Chondrocyte (in vitro differentiated cells): ENCODE data around the gene AFAP1. TPM values are rescaled to one million over a fixed set of nuclear protein-coding genes. Genes with fewer than 3 reads are reported as not detected.

Source experiments
- DNase-seq: peaks from one replicate; pipeline ENCODE4 v3.0.0; 2021; ENCODE audit warnings: mixed read lengths, low spot score
- H3K27ac Mint-ChIP-seq: one replicate; pipeline ENCODE4 v1.8.0; 2021; ENCODE audit warnings: mild to moderate bottlenecking, moderate library complexity, mixed read lengths; ENCODE audit not compliant: unreplicated experiment
- H3K27me3 Mint-ChIP-seq: 2 replicates; pipeline ENCODE4 v1.8.0; 2021; ENCODE audit warnings: low read depth, mixed read lengths
- H3K36me3 Mint-ChIP-seq: 2 replicates; pipeline ENCODE4 v1.8.0; 2021; ENCODE audit warnings: low read depth, mixed read lengths
- H3K4me1 Mint-ChIP-seq: 2 replicates; pipeline ENCODE4 v1.8.0; 2021; ENCODE audit warnings: low read depth, mild to moderate bottlenecking, mixed read lengths
- H3K4me3 Mint-ChIP-seq: one replicate; pipeline ENCODE4 v1.8.0; 2021; ENCODE audit warnings: mild to moderate bottlenecking, moderate library complexity, mixed read lengths; ENCODE audit not compliant: unreplicated experiment
- H3K9me3 Mint-ChIP-seq: 2 replicates; pipeline ENCODE4 v1.8.0; 2021; ENCODE audit warnings: low read depth, mixed read lengths
- total RNA-seq: library from RNA; stranded (reverse); gene quantifications from 3 replicates; pipeline ENCODE4 v1.2.1, GENCODE V29; 2021
- TF ChIP-seq, protein P1 (sequence below): fragments of 200-600 bp; sonication (generic); IDR thresholded peaks from 2 replicates; pipeline ENCODE4 v1.5.0; 2021; ENCODE audit warnings: antibody characterized with exemption, mild to moderate bottlenecking, moderate library complexity

AFAP1 gene
- total RNA-seq, 1 donor from 2014 or later, result 118 TPM

DNA sequence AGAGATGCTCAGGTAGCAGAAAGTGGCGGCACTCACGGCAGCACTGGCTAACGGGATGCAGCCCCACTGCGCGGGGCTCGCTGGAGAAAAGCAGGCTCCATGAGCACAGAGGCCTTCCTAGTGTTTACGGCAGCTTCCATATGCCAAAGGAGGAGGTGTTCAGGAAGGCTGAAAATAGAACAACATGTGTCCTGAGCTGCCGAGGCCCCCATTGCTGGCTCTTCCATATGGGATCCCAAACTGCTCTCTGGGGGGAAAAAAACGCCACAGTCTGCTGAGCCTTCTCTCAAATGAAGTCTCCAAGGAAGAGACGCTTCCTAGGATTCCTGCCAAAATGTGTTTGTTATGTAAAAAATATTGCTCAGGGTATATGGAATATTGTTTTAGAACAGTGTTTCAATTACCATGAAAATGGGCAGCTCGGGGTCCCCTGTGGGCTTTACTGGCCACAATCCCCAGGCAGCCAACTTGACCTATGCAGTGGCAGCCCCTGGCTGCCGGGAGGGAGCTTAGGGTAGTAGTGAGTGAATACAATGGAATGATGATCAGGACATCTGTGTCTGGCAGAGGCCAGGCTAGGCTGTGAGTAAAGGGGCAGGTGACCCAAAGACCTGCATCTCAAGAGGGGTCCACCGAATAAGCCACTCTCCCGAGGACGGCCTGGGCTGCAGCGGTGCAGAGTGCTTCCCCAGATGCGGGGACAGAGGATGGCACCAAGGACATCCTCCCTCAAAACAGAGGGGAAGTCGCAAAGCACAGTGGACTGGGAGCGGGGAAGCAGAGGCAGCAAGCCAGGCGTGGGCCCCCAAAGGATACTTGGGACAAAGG lies 170.1 kb downstream of the AFAP1 start:
- Mint-ChIP-seq H3K9me3 (no peaks in the 10 kb centered on the region), H3K27me3 (no peaks in the 10 kb centered on the region), H3K4me1 (no peaks in the 10 kb centered on the region), H3K4me3 (no peak overlapping the region), H3K36me3 (peaks cover 58% of the 10 kb centered on the region), H3K27ac (peak overlapping the region; percentile 27)
- DNase-seq, result peak; percentile 88
- TF ChIP-seq, protein P1, sequence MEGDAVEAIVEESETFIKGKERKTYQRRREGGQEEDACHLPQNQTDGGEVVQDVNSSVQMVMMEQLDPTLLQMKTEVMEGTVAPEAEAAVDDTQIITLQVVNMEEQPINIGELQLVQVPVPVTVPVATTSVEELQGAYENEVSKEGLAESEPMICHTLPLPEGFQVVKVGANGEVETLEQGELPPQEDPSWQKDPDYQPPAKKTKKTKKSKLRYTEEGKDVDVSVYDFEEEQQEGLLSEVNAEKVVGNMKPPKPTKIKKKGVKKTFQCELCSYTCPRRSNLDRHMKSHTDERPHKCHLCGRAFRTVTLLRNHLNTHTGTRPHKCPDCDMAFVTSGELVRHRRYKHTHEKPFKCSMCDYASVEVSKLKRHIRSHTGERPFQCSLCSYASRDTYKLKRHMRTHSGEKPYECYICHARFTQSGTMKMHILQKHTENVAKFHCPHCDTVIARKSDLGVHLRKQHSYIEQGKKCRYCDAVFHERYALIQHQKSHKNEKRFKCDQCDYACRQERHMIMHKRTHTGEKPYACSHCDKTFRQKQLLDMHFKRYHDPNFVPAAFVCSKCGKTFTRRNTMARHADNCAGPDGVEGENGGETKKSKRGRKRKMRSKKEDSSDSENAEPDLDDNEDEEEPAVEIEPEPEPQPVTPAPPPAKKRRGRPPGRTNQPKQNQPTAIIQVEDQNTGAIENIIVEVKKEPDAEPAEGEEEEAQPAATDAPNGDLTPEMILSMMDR, result no peak

DNA sequence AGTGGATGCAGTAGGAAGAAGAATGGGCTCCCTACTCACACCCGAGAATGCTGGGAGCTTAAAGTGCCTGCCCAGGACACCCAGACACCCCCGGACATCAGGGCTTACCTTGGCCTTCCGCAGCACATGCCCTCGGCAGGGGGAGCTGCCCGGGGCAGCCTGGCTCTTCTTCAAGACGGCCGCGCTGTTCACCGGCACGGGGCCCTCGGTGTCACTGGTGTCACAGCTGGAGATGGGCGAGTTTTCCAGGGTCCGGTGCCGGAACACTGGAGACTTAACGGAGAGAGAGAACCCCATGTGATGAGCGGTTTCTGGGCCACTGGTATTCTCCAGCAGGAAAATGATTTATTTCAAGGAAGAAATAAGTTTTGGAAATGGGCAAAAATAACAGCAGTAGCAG lies 170.9 kb downstream of the AFAP1 start:
- Mint-ChIP-seq H3K36me3 (peaks cover 52% of the 10 kb centered on the region), H3K27me3 (no peaks in the 10 kb centered on the region), H3K4me1 (peaks cover 7% of the 10 kb centered on the region), H3K4me3 (no peak overlapping the region), H3K27ac (no peak overlapping the region), H3K9me3 (no peaks in the 10 kb centered on the region)
- TF ChIP-seq, protein P1, result no peak
- DNase-seq, result peak; percentile 68

DNA sequence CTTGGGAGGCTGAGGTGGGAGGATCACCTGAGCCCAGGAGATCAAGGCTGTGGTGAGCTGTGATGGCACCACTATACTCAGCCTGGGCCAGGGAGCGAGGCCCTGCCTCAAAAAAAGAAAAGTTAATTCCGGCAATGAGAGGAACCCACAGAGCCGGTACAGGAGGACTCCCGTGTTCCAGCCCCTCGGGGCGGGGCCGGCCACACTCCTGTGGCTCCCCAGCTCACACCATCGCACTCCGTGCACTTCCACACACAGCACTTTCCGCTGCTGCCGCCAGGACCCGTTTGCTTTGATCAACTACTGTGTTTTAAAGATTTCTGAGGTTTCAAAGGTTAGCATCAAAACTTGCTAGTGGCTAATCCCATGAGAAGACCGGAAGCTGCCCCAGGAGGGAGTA lies 171.7 kb downstream of the AFAP1 start:
- no peak overlapping the region for H3K4me3 Mint-ChIP-seq
- TF ChIP-seq, protein P1, result no peak
- H3K27ac Mint-ChIP-seq, result no peak overlapping the region
- peak; percentile 68 for DNase-seq
- no peaks in the 10 kb centered on the region for H3K9me3 Mint-ChIP-seq
- peaks cover 8% of the 10 kb centered on the region for H3K4me1 Mint-ChIP-seq
- peaks cover 50% of the 10 kb centered on the region for H3K36me3 Mint-ChIP-seq
- H3K27me3 Mint-ChIP-seq, result no peaks in the 10 kb centered on the region

DNA sequence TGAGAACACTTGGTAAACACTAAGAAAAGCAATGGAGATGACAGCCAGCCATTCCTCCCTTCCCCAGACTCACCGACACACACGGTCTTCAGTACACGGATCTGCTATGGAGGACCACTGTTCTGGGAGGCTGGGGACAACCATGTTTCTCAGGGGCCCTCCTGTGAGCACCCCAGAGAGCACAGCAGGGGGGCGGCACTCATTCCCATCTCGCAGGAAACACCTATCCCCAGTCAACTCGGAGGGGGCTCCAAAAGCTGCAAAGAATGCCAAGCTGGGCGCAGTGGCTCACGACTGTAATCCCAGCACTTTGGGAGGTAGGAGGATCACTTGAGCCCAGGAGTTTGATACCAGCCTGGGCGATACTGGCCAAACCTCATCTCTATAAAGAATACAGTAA lies 172.1 kb downstream of the AFAP1 start:
- DNase-seq, result peak; percentile 72
- H3K4me1 Mint-ChIP-seq, result peaks cover 8% of the 10 kb centered on the region
- no peaks in the 10 kb centered on the region for H3K9me3 Mint-ChIP-seq
- H3K27me3 Mint-ChIP-seq, result no peaks in the 10 kb centered on the region
- TF ChIP-seq, protein P1, result no peak
- no peak overlapping the region for H3K27ac Mint-ChIP-seq
- H3K4me3 Mint-ChIP-seq, result no peak overlapping the region
- H3K36me3 Mint-ChIP-seq, result peaks cover 47% of the 10 kb centered on the region

DNA sequence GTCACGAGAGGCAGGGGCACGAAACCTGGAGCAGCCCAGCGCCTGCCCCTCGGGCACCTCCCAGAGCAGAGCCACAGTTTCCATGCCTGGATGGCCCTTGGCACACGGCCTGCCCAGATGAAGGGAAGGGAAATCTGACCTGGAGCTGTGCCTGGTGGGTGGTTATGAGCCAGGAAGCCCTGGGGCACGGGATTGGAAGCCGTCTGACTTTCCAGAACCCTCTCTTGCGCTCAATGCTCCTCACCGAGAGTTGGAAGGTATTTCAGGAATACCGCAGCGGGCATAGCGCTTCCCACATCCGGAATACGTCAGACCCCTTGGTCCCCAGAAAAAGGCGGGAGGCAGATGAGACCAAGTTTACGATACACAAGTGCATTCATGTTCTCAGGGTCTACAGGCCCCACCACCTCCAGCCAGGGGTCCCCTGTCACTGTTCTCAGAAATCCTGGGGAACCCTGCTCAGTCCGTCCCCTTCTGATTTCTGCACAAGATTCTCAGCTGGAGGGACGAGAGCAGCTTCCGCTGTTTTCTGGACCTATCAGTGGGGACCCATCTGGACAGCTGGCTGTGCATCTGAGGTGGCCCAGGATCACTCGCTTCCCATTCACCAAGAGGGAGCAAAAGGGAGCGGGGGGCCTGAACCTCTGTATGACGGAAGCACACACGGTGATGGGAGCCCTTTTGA lies 172.9 kb downstream of the AFAP1 start:
- Mint-ChIP-seq H3K27me3 (no peaks in the 10 kb centered on the region), H3K36me3 (peaks cover 41% of the 10 kb centered on the region), H3K4me3 (no peak overlapping the region), H3K9me3 (no peaks in the 10 kb centered on the region), H3K4me1 (peaks cover 8% of the 10 kb centered on the region), H3K27ac (no peak overlapping the region)
- TF ChIP-seq, protein P1, result no peak
- DNase-seq, result peak; percentile 61
